AG09319 (cell line): ENCODE data around the gene NAGLU.

Experiments used
- DNase-seq: peaks from one replicate; pipeline ENCODE4 v3.0.0-alpha.2; 2010; ENCODE audit warnings: low read depth; ENCODE audit errors: extremely low read depth
- CTCF ChIP-seq: IDR thresholded peaks from 2 replicates; pipeline ENCODE4 v1.5.1; 2011; ENCODE audit warnings: low read depth, mild to moderate bottlenecking, inconsistent platforms, low read length, moderate library complexity

NAGLU gene

GRCh38 chr17:42586514-42587230, 50.6 kb downstream of the NAGLU start:
- no peak for DNase-seq

GRCh38 chr17:42590886-42591285, 54.8 kb downstream of the NAGLU start:
- TF ChIP-seq CTCF: no peak
- no peak for DNase-seq

More at GRCh38 chr17:42586514-42587230, 50.6 kb downstream of the NAGLU start:
- no peak for TF ChIP-seq CTCF

GRCh38 chr17:42591411-42591810, 55.4 kb downstream of the NAGLU start:
- DNase-seq: no peak

More at GRCh38 chr17:42591411-42591810, 55.4 kb downstream of the NAGLU start:
- TF ChIP-seq CTCF: no peak
